GM19452 (cell line): ENCODE measurements around the gene UCN3.
"Not testable (repeated sequence)": the region's sequence is repeated elsewhere in the genome, so short reads cannot be mapped to it uniquely, and the experiment has no call there.

Source experiments
- ATAC-seq: cut with Tn5 transposase; IDR thresholded peaks from one replicate; pipeline ENCODE4 v1.9.1; 2021; ENCODE audit not compliant: unreplicated experiment

UCN3 gene

GRCh38 chr10:5365928-5366327 lies 1.2 kb downstream of the UCN3 start:
- ATAC-seq: no peak

GRCh38 chr10:5369362-5370158 lies 4.8 kb downstream of the UCN3 start:
- ATAC-seq: no peak

- no peak for ATAC-seq
Observed at GRCh38 chr10:5370493-5371352, 6.0 kb downstream of the UCN3 start.

GRCh38 chr10:5373307-5373706 lies 8.5 kb downstream of the UCN3 start:
- ATAC-seq: no peak

- ATAC-seq: no peak
Observed at GRCh38 chr10:5373891-5374611, 9.3 kb downstream of the UCN3 start.

- ATAC-seq: no peak
Observed at GRCh38 chr10:5376450-5376849, 11.7 kb downstream of the UCN3 start.

GRCh38 chr10:5379202-5379601 lies 14.4 kb downstream of the UCN3 start:
- ATAC-seq: not testable (repeated sequence)

GRCh38 chr10:5380395-5380794 lies 15.6 kb downstream of the UCN3 start:
- not testable (repeated sequence) for ATAC-seq

GRCh38 chr10:5381187-5381586 lies 16.4 kb downstream of the UCN3 start:
- no peak for ATAC-seq

GRCh38 chr10:5385224-5385623 lies 20.5 kb downstream of the UCN3 start:
- ATAC-seq: no peak

GRCh38 chr10:5387169-5387568 lies 22.4 kb downstream of the UCN3 start:
- ATAC-seq: no peak

- no peak for ATAC-seq
Observed at GRCh38 chr10:5390607-5391205, 25.9 kb downstream of the UCN3 start.

- ATAC-seq: no peak
Observed at GRCh38 chr10:5391790-5392189, 27.0 kb downstream of the UCN3 start.

GRCh38 chr10:5393529-5393928 lies 28.8 kb downstream of the UCN3 start:
- ATAC-seq: no peak

GRCh38 chr10:5395168-5395567 lies 30.4 kb downstream of the UCN3 start:
- ATAC-seq: no peak

- ATAC-seq: no peak
Observed at GRCh38 chr10:5396556-5397300, 32.0 kb downstream of the UCN3 start.

GRCh38 chr10:5399332-5399731 lies 34.6 kb downstream of the UCN3 start:
- ATAC-seq: no peak

- ATAC-seq: no peak
Observed at GRCh38 chr10:5400468-5401240, 35.9 kb downstream of the UCN3 start.

GRCh38 chr10:5402798-5403197 lies 38.0 kb downstream of the UCN3 start:
- ATAC-seq: no peak
